Astrocyte of the cerebellum (primary cell): ENCODE data around the gene AOPEP.

Experiments
- DNase-seq: peaks from one replicate; pipeline ENCODE4 v3.0.0-alpha.2; 2011; ENCODE audit warnings: low read depth
- H3K4me3 ChIP-seq: 2 replicates; pipeline ENCODE4 v1.5.1; 2011; ENCODE audit warnings: mild to moderate bottlenecking, low read depth, low read length, moderate library complexity
- in situ Hi-C: cut with HindIII; loops from 2 replicates; pipeline ENCODE4 v1.10.0; 2017; ENCODE audit warnings: low sequenced_read_pairs
- TF ChIP-seq, protein P1 (sequence below): IDR thresholded peaks from 2 replicates; pipeline ENCODE4 v1.5.1; 2012; ENCODE audit warnings: low read length, low read depth, moderate library complexity, mild to moderate bottlenecking; ENCODE audit errors: missing control alignments

The AOPEP gene

DNA sequence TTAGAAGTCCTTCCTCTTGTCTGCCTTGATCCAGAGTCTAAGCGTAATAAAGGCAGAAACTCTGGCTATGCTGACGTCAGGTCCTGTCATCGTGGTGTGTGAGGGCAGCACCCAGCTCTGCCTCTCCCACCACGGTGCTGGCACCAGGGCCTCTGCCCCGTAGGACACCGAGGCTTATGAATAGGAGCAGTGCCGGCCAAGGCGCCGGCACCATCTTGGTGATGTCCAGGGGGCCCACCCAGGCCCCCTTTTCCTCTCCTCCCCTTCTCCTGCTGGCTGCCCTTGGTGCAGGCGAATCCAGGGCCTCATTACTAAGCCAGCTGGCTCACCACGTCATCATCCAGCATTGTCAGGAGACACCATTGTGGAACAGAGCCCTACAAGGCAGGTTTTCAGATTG is 338.7 kb downstream of the AOPEP start:
- in situ Hi-C loops = no loop called here
- H3K4me3 ChIP-seq = no peak overlapping the region
- no peak for DNase-seq
- TF ChIP-seq, protein P1, sequence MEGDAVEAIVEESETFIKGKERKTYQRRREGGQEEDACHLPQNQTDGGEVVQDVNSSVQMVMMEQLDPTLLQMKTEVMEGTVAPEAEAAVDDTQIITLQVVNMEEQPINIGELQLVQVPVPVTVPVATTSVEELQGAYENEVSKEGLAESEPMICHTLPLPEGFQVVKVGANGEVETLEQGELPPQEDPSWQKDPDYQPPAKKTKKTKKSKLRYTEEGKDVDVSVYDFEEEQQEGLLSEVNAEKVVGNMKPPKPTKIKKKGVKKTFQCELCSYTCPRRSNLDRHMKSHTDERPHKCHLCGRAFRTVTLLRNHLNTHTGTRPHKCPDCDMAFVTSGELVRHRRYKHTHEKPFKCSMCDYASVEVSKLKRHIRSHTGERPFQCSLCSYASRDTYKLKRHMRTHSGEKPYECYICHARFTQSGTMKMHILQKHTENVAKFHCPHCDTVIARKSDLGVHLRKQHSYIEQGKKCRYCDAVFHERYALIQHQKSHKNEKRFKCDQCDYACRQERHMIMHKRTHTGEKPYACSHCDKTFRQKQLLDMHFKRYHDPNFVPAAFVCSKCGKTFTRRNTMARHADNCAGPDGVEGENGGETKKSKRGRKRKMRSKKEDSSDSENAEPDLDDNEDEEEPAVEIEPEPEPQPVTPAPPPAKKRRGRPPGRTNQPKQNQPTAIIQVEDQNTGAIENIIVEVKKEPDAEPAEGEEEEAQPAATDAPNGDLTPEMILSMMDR = no peak

DNA sequence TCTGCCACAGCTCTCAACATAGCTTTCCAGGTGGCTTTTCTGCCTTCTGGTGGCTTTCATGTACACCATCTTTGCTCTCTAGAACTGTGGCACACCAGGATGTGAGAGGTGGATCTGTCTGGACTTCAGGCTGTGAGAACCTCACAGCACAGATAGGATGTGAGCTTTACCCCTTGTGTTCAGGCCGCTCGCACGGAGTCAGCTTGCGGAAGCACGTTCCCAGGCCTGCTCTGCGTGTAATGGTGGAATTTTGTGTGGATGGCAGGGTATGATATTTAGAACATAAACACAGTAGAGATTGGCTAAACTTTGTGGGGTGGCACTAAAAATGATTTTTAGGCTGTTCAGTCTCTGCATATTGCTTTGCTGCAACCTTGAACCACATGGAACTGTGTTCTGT is 340.6 kb downstream of the AOPEP start:
- in situ Hi-C loops = no loop called here
- no peak for DNase-seq
- TF ChIP-seq, protein P1 = no peak
- no peak overlapping the region for H3K4me3 ChIP-seq

DNA sequence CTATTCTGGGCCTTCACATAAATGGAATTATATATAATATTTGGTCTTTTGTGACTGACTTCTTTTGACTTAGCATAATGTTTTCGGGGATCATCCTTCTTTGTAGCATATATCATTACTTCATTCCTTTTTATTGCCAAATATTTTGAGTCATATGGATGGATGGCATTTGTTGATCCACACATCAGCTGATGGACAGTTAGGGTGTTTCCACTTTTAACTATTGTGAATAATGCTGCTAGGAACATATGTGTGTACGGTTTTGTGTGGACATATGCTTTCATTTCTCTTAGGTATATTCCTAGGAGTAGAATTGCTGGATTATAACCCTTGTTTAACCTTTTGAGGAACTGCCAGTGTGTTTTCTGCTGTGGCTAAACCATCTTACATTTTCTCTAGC is 341.4 kb downstream of the AOPEP start:
- H3K4me3 ChIP-seq = no peak overlapping the region
- in situ Hi-C loops = no loop called here
- TF ChIP-seq, protein P1 = no peak
- DNase-seq = no peak

DNA sequence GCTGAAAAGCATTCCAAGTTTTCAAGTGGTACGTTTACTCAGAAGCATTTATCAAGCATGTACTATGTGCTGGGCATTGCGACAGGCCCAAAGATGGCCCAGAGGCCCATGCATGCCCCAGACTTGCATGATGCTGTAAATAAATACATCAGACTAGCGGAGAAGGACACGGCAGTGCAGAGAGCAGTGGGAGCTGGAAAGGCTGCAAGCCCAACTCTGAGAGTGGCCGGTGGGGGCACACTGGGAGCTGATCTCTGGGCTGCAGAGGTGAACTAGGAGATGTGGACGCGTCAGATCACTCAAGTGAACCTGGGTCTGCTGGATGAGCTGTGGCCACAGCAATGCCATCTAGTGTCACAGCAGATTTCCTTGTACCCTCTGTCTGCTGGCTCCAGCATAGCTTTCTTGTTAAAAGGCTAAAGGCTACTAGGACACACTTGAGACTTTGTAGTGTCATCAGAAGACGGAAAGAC is 344.1 kb downstream of the AOPEP start:
- no peak for DNase-seq
- no peak overlapping the region for H3K4me3 ChIP-seq
- TF ChIP-seq, protein P1 = no peak
- in situ Hi-C loops = no loop called here

DNA sequence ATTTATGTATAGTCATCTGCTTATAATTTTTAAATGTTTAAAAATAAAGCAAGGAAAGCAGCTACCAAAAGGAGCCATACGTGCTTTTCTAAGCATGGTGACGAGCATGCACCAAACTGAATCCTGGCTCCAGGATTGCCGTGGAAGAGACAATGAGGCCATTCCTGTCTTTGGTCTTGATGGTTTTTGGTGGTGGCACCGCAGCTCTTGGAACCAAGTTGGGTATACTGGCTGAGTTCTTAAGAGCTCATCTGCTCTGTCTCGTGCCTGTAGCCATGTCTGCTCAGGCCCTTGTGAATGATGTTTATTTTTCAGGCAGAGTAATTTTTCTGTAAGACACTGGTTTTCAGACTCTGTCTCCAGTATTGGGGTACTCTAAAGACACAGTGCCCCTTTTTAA is 345.0 kb downstream of the AOPEP start:
- H3K4me3 ChIP-seq = no peak overlapping the region
- no peak for DNase-seq
- in situ Hi-C loops = no loop called here
- TF ChIP-seq, protein P1 = no peak

DNA sequence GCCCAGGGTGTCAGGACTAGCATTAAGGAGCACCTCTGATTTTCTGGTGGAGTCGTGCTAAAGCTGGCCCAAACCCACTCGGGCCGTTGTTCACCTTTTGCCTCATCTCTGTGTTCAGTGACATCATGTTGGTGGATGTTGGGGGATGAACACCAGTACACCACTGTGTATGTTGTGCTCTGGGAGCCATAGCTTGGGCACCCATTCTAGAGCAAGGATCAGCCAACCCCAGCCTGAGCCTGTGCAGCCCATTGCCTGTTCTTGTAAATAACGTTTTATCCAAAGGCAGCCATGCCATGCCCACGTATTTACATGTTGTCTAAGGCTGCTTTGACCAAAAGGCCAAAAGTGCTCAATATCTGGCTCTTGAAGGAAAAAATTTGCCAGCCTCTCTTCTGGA is 345.4 kb downstream of the AOPEP start:
- H3K4me3 ChIP-seq = no peak overlapping the region
- TF ChIP-seq, protein P1 = no peak
- in situ Hi-C loops = no loop called here
- DNase-seq = no peak
